ENCODE measurements around the gene GSTO1.
A peak's percentile ranks its signal among the peaks of the same experiment; 100 is the strongest.
"Not testable (repeated sequence)": the region's sequence is repeated elsewhere in the genome, so short reads cannot be mapped to it uniquely, and the experiment has no call there.

The GSTO1 gene

GRCh38 chr10:104254493-104255310 is at the start of gene GSTO1:
GSTO1 (plus strand) TSS chr10:104254892; CDS start chr10:104254929, 37 bp downstream.
- DNase-seq (ENCODE audit: low read depth): peak; percentile 46

DNA sequence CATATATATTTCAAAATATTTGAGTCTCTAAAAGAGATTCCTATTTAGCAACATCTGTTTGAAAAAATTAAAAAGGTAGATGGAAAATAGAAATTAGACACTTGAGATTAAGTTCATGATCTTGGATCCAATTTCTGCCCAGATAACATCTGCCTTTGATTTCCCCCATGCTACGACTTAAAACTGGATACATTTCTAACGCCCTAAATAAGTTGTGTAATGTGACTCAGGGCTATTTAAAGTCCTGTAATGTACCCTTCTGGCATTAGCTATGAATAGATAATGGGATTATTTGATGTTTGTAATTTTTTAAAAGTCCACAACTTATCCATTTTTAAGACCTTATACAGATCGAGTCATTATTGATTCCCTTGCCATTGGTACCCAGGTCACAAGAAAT is 46.0 kb upstream of the GSTO1 start:
- no peak for DNase-seq (ENCODE audit: low read depth)

DNA sequence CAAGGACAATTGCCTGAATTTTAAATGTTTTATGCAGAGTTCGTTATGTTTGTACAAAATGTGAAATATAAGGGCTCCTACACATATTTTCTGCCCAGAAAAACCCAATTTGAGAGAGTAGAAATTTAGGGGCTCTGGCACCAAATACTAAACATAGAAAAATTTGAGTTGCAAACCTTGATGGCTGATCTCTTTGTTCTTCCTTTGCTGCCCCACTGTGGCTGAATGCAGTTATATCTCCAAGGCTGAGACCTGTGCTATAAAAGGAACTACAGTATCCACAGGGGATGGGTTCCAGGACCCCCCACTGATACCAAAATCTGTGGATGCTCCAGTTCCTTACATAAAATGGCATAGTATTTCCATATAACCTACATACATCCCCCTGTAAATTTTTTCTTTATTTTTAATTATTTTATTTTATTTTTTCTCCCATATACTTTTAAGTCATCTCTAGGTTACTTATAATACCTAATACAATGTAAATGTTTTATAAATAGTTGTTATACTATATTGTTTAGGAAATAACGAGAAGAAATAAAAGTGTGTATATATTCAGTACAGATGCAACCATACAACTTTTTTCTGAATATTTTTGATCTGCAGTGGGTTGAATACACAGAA is 45.0 kb upstream of the GSTO1 start:
- no peak for DNase-seq (ENCODE audit: low read depth)

- DNase-seq (ENCODE audit: low read depth): no peak
Observed at GRCh38 chr10:104216631-104217030, 38.1 kb upstream of the GSTO1 start.

DNA sequence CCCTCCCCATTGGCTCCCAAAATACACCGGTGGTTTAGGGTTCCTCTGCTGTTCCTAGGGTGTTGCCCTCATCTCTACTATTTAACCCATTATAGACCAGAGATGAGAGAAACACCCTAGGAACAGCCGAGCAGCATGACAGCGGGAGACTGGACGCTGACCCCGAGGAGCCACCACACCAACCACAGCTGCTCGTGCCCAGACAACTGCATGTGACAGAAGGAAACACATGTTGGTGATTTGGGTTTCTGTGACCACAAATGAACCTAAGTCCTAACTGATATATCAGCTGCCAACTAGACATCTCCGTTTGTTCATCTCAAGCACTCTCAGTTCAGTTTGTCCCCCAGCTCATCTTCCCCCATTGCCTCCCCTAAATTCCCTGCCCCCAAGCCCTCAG is 35.9 kb upstream of the GSTO1 start:
- no peak for DNase-seq (ENCODE audit: low read depth)

DNA sequence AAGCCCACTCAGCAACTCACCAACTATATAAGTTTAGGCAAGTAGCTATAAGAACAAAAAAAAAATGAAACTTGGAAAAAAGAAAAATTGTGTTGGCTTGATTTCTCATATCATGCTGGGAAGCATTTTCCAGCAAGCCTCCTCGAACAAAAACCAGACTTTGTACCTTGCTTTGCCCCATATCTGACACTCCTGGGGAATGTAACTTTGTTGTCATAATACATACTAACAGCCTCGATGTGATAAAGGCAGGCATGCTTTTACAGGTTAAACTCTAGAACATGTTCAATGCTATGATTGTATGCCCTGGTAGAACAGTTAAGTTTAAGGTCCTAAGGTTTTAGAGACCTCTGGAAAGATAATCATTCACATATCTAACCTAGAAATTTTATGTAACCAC is 34.2 kb upstream of the GSTO1 start:
- no peak for DNase-seq (ENCODE audit: low read depth)

- no peak for DNase-seq (ENCODE audit: low read depth)
Observed at GRCh38 chr10:104223304-104223703, 31.4 kb upstream of the GSTO1 start.

DNA sequence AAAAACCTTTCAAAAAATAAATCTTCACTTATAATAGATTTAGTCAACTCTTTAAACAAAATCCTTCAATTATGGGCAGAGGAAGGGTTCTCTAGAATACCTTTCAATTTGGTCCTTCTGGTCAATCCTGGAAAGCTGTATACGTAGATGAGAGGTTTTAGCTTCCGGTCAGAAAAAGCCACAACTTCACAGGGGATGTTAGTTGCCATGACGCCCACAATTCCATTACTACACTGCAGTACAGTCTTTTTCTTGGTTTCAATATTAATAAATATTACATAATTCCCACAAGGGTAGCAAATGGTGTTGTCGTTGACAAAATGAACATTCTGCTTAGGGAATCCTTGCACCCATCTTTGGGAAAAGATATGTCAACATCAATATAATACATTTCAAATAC is 24.2 kb upstream of the GSTO1 start:
- no peak for DNase-seq (ENCODE audit: low read depth)

- peak; percentile 98 for DNase-seq (ENCODE audit: low read depth)
Observed at GRCh38 chr10:104231784-104232612, 22.7 kb upstream of the GSTO1 start, which contains the start of gene CFAP43. CFAP43 (minus strand) TSS chr10:104232364; CDS start chr10:104232246, 118 bp downstream.

DNA sequence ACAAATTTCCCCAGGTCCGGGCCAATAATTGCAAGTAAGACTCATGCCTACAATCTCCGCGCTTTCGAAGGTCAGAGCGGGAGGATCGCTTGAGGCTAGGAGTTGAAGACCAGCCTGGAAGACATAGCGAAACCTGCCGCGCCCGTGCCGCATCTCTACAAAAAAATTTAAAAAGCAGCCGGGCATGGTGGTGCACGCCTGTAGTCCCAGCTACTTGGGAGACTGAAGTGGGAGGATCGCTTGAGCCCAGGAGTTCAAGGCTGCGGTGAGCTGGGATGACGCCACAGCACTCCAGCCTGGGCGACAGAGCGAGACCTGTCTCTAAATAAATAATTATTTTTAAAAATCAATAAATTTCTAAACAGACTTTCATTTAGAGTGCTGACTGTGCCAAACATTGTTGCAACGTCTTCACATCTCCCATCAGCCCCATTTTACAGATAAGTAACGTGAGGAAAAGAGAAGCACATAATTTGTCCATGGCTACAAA is 22.0 kb upstream of the GSTO1 start:
- DNase-seq (ENCODE audit: low read depth): no peak

GRCh38 chr10:104233817-104234216 is 20.9 kb upstream of the GSTO1 start:
- DNase-seq (ENCODE audit: low read depth): no peak

GRCh38 chr10:104234934-104235333 is 19.8 kb upstream of the GSTO1 start:
- no peak for DNase-seq (ENCODE audit: low read depth)

GRCh38 chr10:104235801-104236200 is 18.9 kb upstream of the GSTO1 start:
- no peak for DNase-seq (ENCODE audit: low read depth)

DNA sequence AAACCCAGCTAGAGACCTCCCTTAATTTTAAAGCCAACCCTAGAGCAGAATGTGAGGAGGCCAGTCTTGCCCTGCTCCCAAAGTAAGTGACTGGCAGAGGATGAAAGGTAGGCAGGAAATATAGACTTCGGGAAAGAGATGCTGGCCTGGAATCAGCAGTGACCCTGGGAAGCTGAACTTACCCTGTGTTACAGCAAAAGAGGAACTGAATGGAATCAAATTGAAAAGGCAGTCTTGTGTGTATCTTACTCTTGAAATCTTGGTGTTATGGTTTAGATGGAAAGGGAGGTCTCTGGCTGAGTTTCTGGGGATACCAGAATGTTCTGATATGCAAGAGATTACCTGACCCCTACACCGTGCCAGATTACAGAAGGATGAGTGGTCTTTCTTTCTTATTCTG is 14.6 kb upstream of the GSTO1 start:
- no peak for DNase-seq (ENCODE audit: low read depth)

DNA sequence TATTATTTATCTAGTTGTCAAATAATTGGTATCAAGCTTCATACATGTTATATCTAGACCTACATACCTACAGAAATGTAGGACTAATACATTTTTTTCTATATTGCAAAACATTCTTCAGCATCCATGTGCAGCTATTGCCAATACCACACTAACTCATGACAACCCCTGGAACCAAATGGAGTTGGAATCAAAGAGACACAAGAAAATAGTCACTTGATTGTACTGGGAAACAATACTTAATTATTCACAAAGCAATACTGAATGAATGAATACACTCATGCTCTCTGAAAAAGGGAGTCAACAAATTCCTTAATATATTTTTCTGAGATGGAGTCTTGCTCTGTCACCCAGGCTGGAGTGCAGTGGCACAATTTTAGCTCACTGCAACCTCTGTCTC is 12.1 kb upstream of the GSTO1 start:
- no peak for DNase-seq (ENCODE audit: low read depth)

DNA sequence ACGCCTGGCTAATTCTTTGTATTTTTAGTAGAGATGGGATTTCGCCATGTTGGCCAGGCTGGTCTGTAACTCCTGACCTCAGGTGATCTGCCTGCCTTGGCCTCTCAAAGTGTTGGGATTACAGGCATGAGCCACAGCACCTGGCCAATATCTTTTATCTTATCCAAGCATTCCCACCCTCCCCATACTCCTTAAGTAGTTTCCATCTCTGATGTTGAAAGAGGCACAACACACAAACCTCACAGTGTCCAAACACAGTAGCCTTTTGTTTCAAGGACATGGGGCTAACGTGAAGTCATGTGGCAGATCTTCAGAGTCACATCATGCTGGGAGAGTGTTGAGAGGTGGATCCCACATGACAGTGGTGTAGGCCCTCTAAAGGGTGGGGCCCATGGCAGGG is 11.7 kb upstream of the GSTO1 start:
- not testable (repeated sequence) for DNase-seq (ENCODE audit: low read depth)

GRCh38 chr10:104243512-104243911 is 11.2 kb upstream of the GSTO1 start:
- no peak for DNase-seq (ENCODE audit: low read depth)

DNA sequence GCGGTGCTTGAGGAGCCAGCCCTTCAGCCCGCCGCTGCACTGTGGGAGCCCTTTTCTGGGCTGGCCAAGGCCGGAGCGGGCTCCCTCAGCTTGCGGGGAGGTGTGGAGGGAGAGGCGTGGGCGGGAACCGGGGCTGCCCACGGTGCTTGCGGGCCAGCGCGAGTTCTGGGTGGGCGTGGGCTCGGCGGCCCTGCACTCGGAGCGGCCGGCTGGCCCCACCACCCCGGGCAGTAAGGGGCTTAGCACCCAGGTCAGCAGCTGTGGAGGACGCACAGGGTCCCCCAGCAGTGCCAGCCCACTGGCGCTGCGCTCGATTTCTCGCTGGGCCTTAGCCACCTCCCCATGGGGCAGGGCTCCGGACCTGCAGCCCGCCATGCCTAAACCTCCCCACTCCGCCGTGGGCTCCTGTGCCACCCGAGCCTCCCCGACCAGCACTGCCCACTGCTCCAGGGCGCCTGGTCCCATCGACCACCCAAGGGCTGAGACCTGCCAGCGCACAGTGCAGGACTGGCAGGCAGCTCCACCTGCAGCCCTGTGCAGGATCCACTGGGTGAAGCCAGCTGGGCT is 9.5 kb upstream of the GSTO1 start:
- DNase-seq (ENCODE audit: low read depth): no peak

- DNase-seq (ENCODE audit: low read depth): no peak
Observed at GRCh38 chr10:104246976-104247375, 7.7 kb upstream of the GSTO1 start.

- DNase-seq (ENCODE audit: low read depth): no peak
Observed at GRCh38 chr10:104247513-104248146, 7.1 kb upstream of the GSTO1 start.

GRCh38 chr10:104248931-104249330 is 5.8 kb upstream of the GSTO1 start:
- DNase-seq (ENCODE audit: low read depth): not testable (repeated sequence)

DNA sequence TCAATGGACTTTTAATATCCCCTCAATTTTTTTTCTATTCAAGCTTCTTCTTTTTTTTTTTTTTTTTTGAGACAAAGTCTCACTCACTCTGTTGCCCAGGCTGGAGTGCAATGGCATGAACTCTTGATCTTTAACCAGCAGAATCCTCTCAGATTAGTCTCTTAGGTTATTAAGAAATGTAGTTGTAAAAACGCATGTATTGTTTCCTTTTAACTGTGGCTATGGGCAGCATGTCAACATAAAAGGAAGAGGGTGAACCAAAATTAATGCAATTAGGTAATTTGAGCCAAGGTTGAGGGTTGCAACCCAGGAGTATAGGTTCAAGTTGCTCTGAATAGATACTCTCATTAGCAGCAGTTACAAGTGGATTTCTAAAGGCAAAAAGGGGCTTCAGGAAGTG is 4.3 kb upstream of the GSTO1 start:
- DNase-seq (ENCODE audit: low read depth): no peak
